Keratinocyte (primary cell): ENCODE results near the gene USP12. TPM values are rescaled to one million over a fixed set of nuclear protein-coding genes. Genes with fewer than 3 reads are reported as not detected.
A peak's percentile ranks its signal among the peaks of the same experiment; 100 is the strongest.

Experiments used
- DNase-seq: peaks from one replicate; pipeline ENCODE4 v3.0.0-alpha.2; 2011; ENCODE audit warnings: low read depth, missing footprints, low spot score
- FAIRE-seq: peaks from 2 replicates; lab custom pipeline; 2011; peaks lifted over from hg19 to GRCh38; lab: Jason Lieb, UNC
- H2AFZ ChIP-seq: 2 replicates; pipeline ENCODE4 v1.6.0; 2012; ENCODE audit warnings: low read length, control low read depth, inconsistent platforms; ENCODE audit not compliant: control insufficient read depth
- H3K27ac ChIP-seq: 2 replicates; pipeline ENCODE4 v1.5.1; 2011; ENCODE audit warnings: low read length; ENCODE audit not compliant: control insufficient read depth, insufficient read depth
- H3K27me3 ChIP-seq: 3 replicates; pipeline ENCODE4 v1.6.0; 2011; ENCODE audit warnings: low read length; ENCODE audit not compliant: control insufficient read depth, insufficient read depth; ENCODE audit errors: extremely low read depth
- H3K36me3 ChIP-seq, 2 experiments: 2 replicates in 1 of 2; 3 replicates in 1 of 2; pipeline ENCODE4 v1.5.1; 2011; ENCODE audit warnings: low read length in 2 of 2, mild to moderate bottlenecking in 1 of 2; ENCODE audit not compliant: control insufficient read depth in 2 of 2, insufficient read depth in 2 of 2; ENCODE audit errors: extremely low read depth in 1 of 2
- H3K4me1 ChIP-seq: 3 replicates; pipeline ENCODE4 v1.5.1; 2011; ENCODE audit warnings: low read length; ENCODE audit not compliant: control insufficient read depth, insufficient read depth; ENCODE audit errors: extremely low read depth
- H3K4me2 ChIP-seq: 3 replicates; pipeline ENCODE4 v1.6.0; 2011; ENCODE audit warnings: low read depth, low read length; ENCODE audit not compliant: control insufficient read depth, insufficient read depth; ENCODE audit errors: extremely low read depth
- H3K4me3 ChIP-seq, 3 experiments: fragments of 200-600 bp in 1 of 3; sonication (generic) in 1 of 3; 2 replicates in 2 of 3; 3 replicates in 1 of 3; pipeline ENCODE4 v1.5.1; 2011 to 2016; ENCODE audit warnings: low read length in 3 of 3, mild to moderate bottlenecking in 3 of 3, control low read depth in 2 of 3, inconsistent platforms in 1 of 3, low read depth in 1 of 3, mixed read lengths in 1 of 3, mixed run types in 1 of 3, moderate library complexity in 1 of 3; ENCODE audit not compliant: control insufficient read depth in 2 of 3, insufficient read depth in 2 of 3; ENCODE audit errors: extremely low read depth in 1 of 3
- H3K79me2 ChIP-seq: 2 replicates; pipeline ENCODE4 v1.6.0; 2012; ENCODE audit warnings: low read length; ENCODE audit not compliant: control insufficient read depth, insufficient read depth
- H3K9ac ChIP-seq: 3 replicates; pipeline ENCODE4 v1.6.0; 2011; ENCODE audit warnings: low read length; ENCODE audit not compliant: control insufficient read depth, insufficient read depth; ENCODE audit errors: extremely low read depth
- H3K9me1 ChIP-seq: 3 replicates; pipeline ENCODE4 v1.6.0; 2011; ENCODE audit warnings: low read length; ENCODE audit not compliant: control insufficient read depth, insufficient read depth; ENCODE audit errors: extremely low read depth
- H3K9me3 ChIP-seq: 2 replicates; pipeline ENCODE4 v1.5.1; 2012; ENCODE audit warnings: low read depth, low read length; ENCODE audit not compliant: control insufficient read depth
- H4K20me1 ChIP-seq: 3 replicates; pipeline ENCODE4 v1.6.0; 2011; ENCODE audit warnings: low read length; ENCODE audit not compliant: control insufficient read depth, insufficient read depth; ENCODE audit errors: extremely low read depth
- CTCF ChIP-seq, 3 experiments: IDR thresholded peaks in 1 of 3; conservative IDR thresholded peaks in 1 of 3; optimal IDR thresholded peaks in 1 of 3; 2 replicates in 2 of 3; 3 replicates in 1 of 3; pipeline versions ENCODE3 to v1.5.1; 2011; ENCODE audit warnings: low read length in 3 of 3, mild to moderate bottlenecking in 3 of 3, moderate library complexity in 2 of 3, control low read depth in 1 of 3, inconsistent platforms in 1 of 3; ENCODE audit not compliant: insufficient read depth in 2 of 3; ENCODE audit errors: extremely low read depth in 1 of 3
- EZH2 ChIP-seq: IDR thresholded peaks from one replicate; pipeline ENCODE4 v1.6.1; 2012; ENCODE audit warnings: inconsistent platforms, mild to moderate bottlenecking, low read length, moderate library complexity
- dilution Hi-C: fragments of 300-500 bp; cut with MboI; formaldehyde crosslinking; loops from one replicate; pipeline ENCODE4 v1.7.0; 2020; ENCODE audit warnings: low sequenced_read_pairs; ENCODE audit not compliant: extremely low pct_ligation_motif_present
- polyA plus RNA-seq, 5 experiments: library from polyadenylated mRNA; depleted of rRNA in 3 of 5; stranded (reverse) in 3 of 5; stranded (forward) in 1 of 5; unstranded in 1 of 5; fragments of >200 nt; gene quantifications; 1 replicate in 1 of 5; 2 replicates in 3 of 5; 3 replicates in 1 of 5; pipeline versions ENCODE4 v1.2.1 to v1.2.3, GENCODE V29; 2011 to 2012; ENCODE audit warnings: missing spikeins in 2 of 5, low read depth in 1 of 5, low replicate concordance in 1 of 5

The USP12 gene
- polyA plus RNA-seq, 1 donor (not counting 4 experiments of a cell fraction or from before 2014, with no cell fraction given): 20.7 TPM

DNA sequence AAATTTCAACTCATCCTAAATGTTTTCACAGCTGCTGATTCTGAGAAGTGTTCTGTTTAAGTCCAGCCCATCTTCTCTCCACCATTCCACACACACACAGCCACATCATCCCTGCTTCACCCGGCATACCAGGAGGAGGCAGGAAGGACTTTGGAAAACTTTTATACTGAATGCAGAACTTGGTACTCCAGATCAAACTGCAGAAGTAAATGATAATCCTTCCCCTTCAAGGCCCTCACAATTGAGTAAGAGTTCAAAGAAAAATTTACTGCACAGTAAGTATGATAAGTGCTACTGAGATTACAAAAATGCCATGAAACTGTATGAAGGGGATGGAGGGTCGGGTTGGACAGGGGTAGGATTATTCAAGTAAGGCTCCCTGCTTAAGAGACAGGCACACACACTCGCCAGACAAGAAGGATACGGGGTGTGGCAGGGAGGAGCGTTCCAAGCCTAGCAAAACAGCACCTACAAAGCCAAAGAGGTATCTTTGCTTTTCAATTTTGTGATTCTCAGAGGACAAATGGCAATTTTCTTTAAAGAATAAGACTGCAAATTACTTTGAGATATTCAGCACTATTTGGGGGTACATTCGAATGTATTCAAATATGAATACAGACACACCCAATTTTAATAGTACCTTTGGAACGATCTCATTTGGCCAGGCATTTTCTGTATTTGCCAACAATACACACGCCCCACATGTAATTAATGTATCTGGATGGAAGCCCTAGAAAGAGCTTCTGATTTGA lies 2.5 kb downstream of the USP12 start:
- DNase-seq: no peak
- Histone ChIP-seq H2AFZ (no peak overlapping the region), H3K27ac (peak overlapping the region; percentile 86), H3K4me1 (peaks cover 31% of the 10 kb centered on the region), H3K4me3 (peak overlapping the region in 2 of 3 experiments; percentile 47 to 52), H3K9me3 (no peaks in the 10 kb centered on the region), H3K9ac (peak overlapping the region; percentile 88), H3K36me3 (no peaks in the 10 kb centered on the region), H4K20me1 (peaks cover 6% of the 10 kb centered on the region), H3K4me2 (peak overlapping the region; percentile 72), H3K9me1 (peaks cover 3% of the 10 kb centered on the region), H3K27me3 (no peaks in the 10 kb centered on the region), H3K79me2 (peaks cover 60% of the 10 kb centered on the region)
- no peak for TF ChIP-seq EZH2
- no peak for TF ChIP-seq CTCF (optimal IDR thresholded peaks at IDR 0.05 in 1 of 3, IDR thresholded peaks at IDR 0.05 in 1 of 3, conservative IDR thresholded peaks at IDR 0.05 in 1 of 3; ENCODE audit: extremely low read depth in 1 of 3, insufficient read depth in 2 of 3, low read length in 3 of 3)
- dilution Hi-C loops: no loop called here
- FAIRE-seq: peak; percentile 56

DNA sequence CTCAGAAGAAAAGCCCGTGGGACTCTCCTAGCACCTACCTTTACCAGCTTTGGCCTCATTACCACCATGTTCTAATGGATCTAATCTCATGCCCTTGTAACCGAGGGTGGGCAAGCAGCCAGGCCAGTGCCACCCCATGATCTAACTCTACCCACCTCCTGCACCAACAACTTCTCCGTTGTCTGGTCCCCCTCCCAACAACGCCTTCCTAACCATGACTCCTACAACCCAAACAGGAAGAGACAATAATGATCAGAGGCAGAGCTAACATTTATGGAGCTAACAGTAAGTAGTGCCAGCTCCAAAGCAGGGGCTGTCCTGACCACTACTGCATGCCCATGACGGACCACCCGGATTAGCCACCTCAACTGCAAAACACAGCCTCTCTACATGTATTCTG lies 3.5 kb downstream of the USP12 start:
- dilution Hi-C loops: no loop called here
- Histone ChIP-seq H3K9ac (no peak overlapping the region), H3K4me1 (peaks cover 31% of the 10 kb centered on the region), H3K9me3 (no peaks in the 10 kb centered on the region), H3K9me1 (peaks cover 3% of the 10 kb centered on the region), H3K4me2 (peak overlapping the region; percentile 72), H3K79me2 (peaks cover 70% of the 10 kb centered on the region), H3K27me3 (no peaks in the 10 kb centered on the region), H4K20me1 (peaks cover 6% of the 10 kb centered on the region), H3K36me3 (no peaks in the 10 kb centered on the region), H3K27ac (peak overlapping the region; percentile 86), H3K4me3 (peak overlapping the region in 1 of 3 experiments; percentile 24), H2AFZ (peak overlapping the region; percentile 55)
- TF ChIP-seq CTCF (optimal IDR thresholded peaks at IDR 0.05 in 1 of 3, IDR thresholded peaks at IDR 0.05 in 1 of 3, conservative IDR thresholded peaks at IDR 0.05 in 1 of 3; ENCODE audit: extremely low read depth in 1 of 3, insufficient read depth in 2 of 3, low read length in 3 of 3) (no peak), EZH2 (no peak)
- DNase-seq: no peak
- no peak for FAIRE-seq
